ENCODE data around the gene LRRK2.

The LRRK2 gene

DNA sequence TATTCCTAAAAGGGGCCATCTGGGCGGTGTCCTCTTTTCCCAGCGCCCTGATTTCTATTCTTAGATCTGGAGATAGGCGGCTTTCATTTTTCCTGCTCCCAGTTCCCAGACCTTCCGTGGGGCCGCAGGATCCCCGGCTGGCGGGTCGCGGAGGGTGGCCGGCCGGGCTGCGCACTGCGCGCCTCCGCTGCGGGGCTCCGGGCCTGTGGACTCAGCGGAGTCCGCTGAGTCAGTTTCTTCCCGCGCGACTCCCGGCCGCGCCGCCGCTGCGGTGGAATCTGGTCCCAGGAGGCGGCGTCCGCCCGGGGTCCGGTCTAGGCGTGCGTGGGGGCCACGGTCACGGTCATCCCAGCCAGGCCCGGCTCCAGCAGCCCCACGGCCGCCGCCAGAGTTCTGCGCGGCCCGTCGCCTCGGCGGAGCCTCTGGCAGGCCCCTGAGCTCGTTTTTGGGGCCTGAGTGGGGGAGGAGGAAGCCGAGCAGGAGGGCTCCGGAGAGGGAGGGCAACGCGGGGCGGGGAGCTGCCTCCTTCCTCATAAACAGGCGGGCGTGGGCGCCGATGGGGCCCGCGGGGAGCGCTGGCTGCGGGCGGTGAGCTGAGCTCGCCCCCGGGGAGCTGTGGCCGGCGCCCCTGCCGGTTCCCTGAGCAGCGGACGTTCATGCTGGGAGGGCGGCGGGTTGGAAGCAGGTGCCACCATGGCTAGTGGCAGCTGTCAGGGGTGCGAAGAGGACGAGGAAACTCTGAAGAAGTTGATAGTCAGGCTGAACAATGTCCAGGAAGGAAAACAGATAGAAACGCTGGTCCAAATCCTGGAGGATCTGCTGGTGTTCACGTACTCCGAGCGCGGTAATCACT, at the start of gene LRRK2:
TSS of gene LRRK2 (plus strand) at position 559 of the 853 bp plus-strand sequence. CDS start at position 694, 135 bp downstream.
- Mint-ChIP-seq H3K9me3 (no peaks in the 10 kb centered on the region), H3K4me3 (peak within 1 kb of the TSS; percentile 42), H3K4me1 (peaks cover 6% of the 10 kb centered on the region), H3K36me3 (no peaks in the 10 kb centered on the region), H3K27ac (no peak within 1 kb of the TSS)
- DNase-seq (ENCODE audit: low spot score in 2 of 2): peak; percentile 33 to 71
- ATAC-seq: peak; percentile 80

- Mint-ChIP-seq H3K9me3 (no peaks in the 10 kb centered on the region), H3K4me1 (no peaks in the 10 kb centered on the region), H3K27ac (no peak overlapping the region), H3K4me3 (no peak overlapping the region), H3K36me3 (no peaks in the 10 kb centered on the region)
- ATAC-seq (peak; percentile 54), DNase-seq (ENCODE audit: low spot score in 2 of 2) (no peak)
These were observed 49.8 kb upstream of the LRRK2 start for GRCh38 chr12:40175045-40175444.

DNA sequence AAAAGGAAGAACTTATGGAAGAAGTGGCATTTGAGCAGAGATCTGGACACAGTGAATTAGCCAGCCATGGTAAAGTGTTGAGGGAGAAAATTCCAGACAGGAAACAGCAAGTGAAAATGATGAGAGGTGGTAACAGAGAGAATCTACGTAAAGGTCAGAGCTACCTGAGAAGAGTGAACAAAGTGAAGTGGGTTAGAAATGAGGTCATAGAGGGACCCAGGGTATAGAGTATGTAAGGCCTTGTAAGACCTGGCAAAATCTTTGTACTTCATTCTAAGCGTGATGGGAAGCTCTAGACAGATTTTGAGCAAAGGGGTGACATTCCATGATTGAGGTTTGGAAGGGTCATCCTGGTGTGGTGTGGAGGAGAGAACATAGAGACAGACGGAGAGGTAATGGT, 49.3 kb upstream of the LRRK2 start:
- ATAC-seq (no peak), DNase-seq (ENCODE audit: low spot score in 2 of 2) (no peak)
- Mint-ChIP-seq H3K9me3 (no peaks in the 10 kb centered on the region), H3K36me3 (no peaks in the 10 kb centered on the region), H3K4me1 (no peaks in the 10 kb centered on the region), H3K27ac (no peak overlapping the region), H3K4me3 (no peak overlapping the region)

DNA sequence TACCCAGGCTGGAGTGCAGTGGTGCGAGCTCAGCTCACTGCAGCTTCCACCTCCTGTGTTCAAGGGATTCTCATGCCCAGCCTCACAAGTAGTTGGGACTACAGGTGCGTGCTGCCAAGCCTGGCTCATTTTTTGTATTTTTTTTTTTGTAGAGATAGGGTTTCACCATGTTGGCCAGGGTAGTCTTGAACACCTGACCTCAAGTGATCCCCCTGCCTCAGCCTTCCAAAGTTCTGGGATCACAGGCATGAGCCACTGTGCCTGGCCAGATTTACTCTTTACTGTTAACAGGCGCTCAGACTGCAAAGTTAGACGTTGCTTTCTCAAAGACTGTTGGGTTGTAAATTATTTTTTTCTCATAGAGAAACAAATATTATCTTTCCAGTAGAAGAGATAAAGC, 46.1 kb upstream of the LRRK2 start:
- H3K27ac Mint-ChIP-seq: no peak overlapping the region
- H3K4me1 Mint-ChIP-seq: no peaks in the 10 kb centered on the region
- DNase-seq (ENCODE audit: low spot score in 2 of 2) (no peak), ATAC-seq (no peak)
- H3K9me3 Mint-ChIP-seq: no peaks in the 10 kb centered on the region
- no peaks in the 10 kb centered on the region for H3K36me3 Mint-ChIP-seq
- no peak overlapping the region for H3K4me3 Mint-ChIP-seq

DNA sequence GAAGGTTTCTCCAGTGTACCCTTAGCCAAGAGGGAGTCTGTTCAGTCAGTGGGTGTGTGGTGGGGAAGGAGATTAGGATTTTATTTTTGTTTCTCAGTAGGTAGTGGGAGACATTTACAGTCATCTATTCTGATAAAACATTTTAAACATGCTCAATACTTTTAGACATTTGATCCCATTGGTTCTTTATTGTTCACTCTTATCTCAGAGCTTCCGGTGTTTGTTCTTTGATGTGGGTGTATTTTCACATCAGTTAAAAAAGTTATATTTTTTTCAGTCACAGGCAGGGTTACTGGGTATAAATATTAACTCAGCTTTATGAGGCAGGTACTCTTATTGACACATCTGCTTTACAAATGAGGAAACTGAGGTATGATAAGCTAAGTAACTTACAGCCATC, 43.3 kb upstream of the LRRK2 start:
- H3K36me3 Mint-ChIP-seq: no peaks in the 10 kb centered on the region
- no peaks in the 10 kb centered on the region for H3K9me3 Mint-ChIP-seq
- H3K4me1 Mint-ChIP-seq: no peaks in the 10 kb centered on the region
- DNase-seq (ENCODE audit: low spot score in 2 of 2) (no peak), ATAC-seq (no peak)
- no peak overlapping the region for H3K4me3 Mint-ChIP-seq
- no peak overlapping the region for H3K27ac Mint-ChIP-seq

GRCh38 chr12:40183715-40184114, 41.1 kb upstream of the LRRK2 start:
- H3K36me3 Mint-ChIP-seq: no peaks in the 10 kb centered on the region
- H3K9me3 Mint-ChIP-seq: no peaks in the 10 kb centered on the region
- no peak overlapping the region for H3K27ac Mint-ChIP-seq
- H3K4me1 Mint-ChIP-seq: no peaks in the 10 kb centered on the region
- no peak for ATAC-seq
- no peak overlapping the region for H3K4me3 Mint-ChIP-seq
- DNase-seq (ENCODE audit: low spot score in 2 of 2): no peak

- Mint-ChIP-seq H3K4me1 (no peaks in the 10 kb centered on the region), H3K27ac (no peak overlapping the region), H3K4me3 (no peak overlapping the region), H3K36me3 (no peaks in the 10 kb centered on the region), H3K9me3 (no peaks in the 10 kb centered on the region)
- DNase-seq (ENCODE audit: low spot score in 2 of 2): no peak
- no peak for ATAC-seq
These were observed 40.1 kb upstream of the LRRK2 start for GRCh38 chr12:40184493-40185302.

- ATAC-seq (no peak), DNase-seq (ENCODE audit: low spot score in 2 of 2) (no peak)
- no peak overlapping the region for H3K27ac Mint-ChIP-seq
- no peaks in the 10 kb centered on the region for H3K9me3 Mint-ChIP-seq
- H3K4me3 Mint-ChIP-seq: no peak overlapping the region
- H3K4me1 Mint-ChIP-seq: no peaks in the 10 kb centered on the region
- no peaks in the 10 kb centered on the region for H3K36me3 Mint-ChIP-seq
These were observed 39.5 kb upstream of the LRRK2 start for GRCh38 chr12:40185303-40185693.

GRCh38 chr12:40188558-40189320, 36.1 kb upstream of the LRRK2 start:
- DNase-seq (ENCODE audit: low spot score in 2 of 2) (no peak), ATAC-seq (no peak)
- H3K4me1 Mint-ChIP-seq: no peaks in the 10 kb centered on the region
- H3K4me3 Mint-ChIP-seq: no peak overlapping the region
- H3K36me3 Mint-ChIP-seq: no peaks in the 10 kb centered on the region
- H3K9me3 Mint-ChIP-seq: no peaks in the 10 kb centered on the region
- H3K27ac Mint-ChIP-seq: no peak overlapping the region

- Mint-ChIP-seq H3K4me3 (no peak overlapping the region), H3K4me1 (no peaks in the 10 kb centered on the region), H3K36me3 (no peaks in the 10 kb centered on the region), H3K9me3 (no peaks in the 10 kb centered on the region), H3K27ac (peak overlapping the region; percentile 36)
- no peak for DNase-seq (ENCODE audit: low spot score in 2 of 2)
- peak; percentile 91 for ATAC-seq
These were observed 32.0 kb upstream of the LRRK2 start for GRCh38 chr12:40192704-40193255.

GRCh38 chr12:40194846-40195245, 30.0 kb upstream of the LRRK2 start:
- DNase-seq (ENCODE audit: low spot score in 2 of 2) (no peak), ATAC-seq (no peak)
- no peak overlapping the region for H3K4me3 Mint-ChIP-seq
- no peak overlapping the region for H3K27ac Mint-ChIP-seq
- H3K9me3 Mint-ChIP-seq: no peaks in the 10 kb centered on the region
- H3K4me1 Mint-ChIP-seq: no peaks in the 10 kb centered on the region
- no peaks in the 10 kb centered on the region for H3K36me3 Mint-ChIP-seq

- no peaks in the 10 kb centered on the region for H3K4me1 Mint-ChIP-seq
- H3K9me3 Mint-ChIP-seq: no peaks in the 10 kb centered on the region
- no peak overlapping the region for H3K4me3 Mint-ChIP-seq
- DNase-seq (ENCODE audit: low spot score in 2 of 2) (no peak), ATAC-seq (no peak)
- no peaks in the 10 kb centered on the region for H3K36me3 Mint-ChIP-seq
- H3K27ac Mint-ChIP-seq: no peak overlapping the region
These were observed 27.2 kb upstream of the LRRK2 start for GRCh38 chr12:40197590-40197989.

DNA sequence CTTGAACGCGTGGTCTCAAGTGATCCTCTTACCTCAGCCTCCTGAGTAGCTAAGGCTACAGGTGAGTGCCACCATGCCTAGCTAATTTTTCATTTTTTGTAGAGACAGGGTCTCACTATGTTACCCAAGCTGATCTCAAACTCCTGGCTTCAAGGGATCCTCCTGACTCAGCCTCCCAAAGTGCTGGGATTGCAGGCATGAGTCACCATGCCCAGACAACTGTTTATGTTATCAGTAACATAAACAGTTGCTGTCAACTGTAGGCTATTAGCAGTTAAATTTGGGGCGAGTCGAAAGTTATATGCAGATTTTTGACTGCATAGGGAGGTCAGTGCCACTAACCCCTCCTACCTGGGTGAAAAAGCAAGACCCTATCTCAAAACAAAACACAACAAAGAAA, 26.2 kb upstream of the LRRK2 start:
- H3K4me3 Mint-ChIP-seq: no peak overlapping the region
- ATAC-seq (no peak), DNase-seq (ENCODE audit: low spot score in 2 of 2) (no peak)
- no peaks in the 10 kb centered on the region for H3K36me3 Mint-ChIP-seq
- no peaks in the 10 kb centered on the region for H3K4me1 Mint-ChIP-seq
- no peaks in the 10 kb centered on the region for H3K9me3 Mint-ChIP-seq
- H3K27ac Mint-ChIP-seq: no peak overlapping the region

GRCh38 chr12:40202095-40203059, 22.4 kb upstream of the LRRK2 start:
- Mint-ChIP-seq H3K36me3 (no peaks in the 10 kb centered on the region), H3K9me3 (peaks cover 2% of the 10 kb centered on the region), H3K4me1 (no peaks in the 10 kb centered on the region), H3K4me3 (no peak overlapping the region), H3K27ac (no peak overlapping the region)
- ATAC-seq (peak; percentile 42), DNase-seq (ENCODE audit: low spot score in 2 of 2) (no peak)
